GM19193 (cell line): ENCODE measurements around the gene ONECUT2.

Experiments used
- POLR2A ChIP-seq: IDR thresholded peaks from 4 replicates; pipeline ENCODE4 v1.6.1; 2011; ENCODE audit not compliant: insufficient read depth, insufficient read length; ENCODE audit errors: extremely low read depth

Gene ONECUT2

GRCh38 chr18:57469884-57470283, 34.7 kb downstream of the ONECUT2 start:
- no peak for TF ChIP-seq POLR2A

- no peak for TF ChIP-seq POLR2A
Observed at GRCh38 chr18:57475408-57475807, 40.2 kb downstream of the ONECUT2 start.

DNA sequence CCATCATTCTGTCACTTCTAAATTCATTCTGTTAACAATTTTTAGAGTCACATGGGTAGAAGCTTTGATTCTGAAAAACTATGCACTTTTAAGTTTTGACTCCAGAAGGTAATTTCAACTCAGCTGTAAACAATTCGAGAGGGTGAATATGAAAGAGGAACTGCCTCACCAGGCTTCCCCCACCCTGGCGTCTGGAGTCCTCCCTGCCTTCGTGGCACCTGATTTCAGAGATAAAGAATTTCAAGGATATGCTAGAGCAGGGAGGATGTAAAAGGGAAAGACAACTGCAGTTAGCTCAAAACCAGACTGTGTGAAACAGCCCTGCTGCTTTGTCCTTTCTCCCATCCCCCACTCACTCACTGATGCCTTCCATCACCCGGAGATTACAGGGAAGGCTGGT, 40.7 kb downstream of the ONECUT2 start:
- no peak for TF ChIP-seq POLR2A

- no peak for TF ChIP-seq POLR2A
Observed at GRCh38 chr18:57480733-57481132, 45.6 kb downstream of the ONECUT2 start.

GRCh38 chr18:57497372-57498294, 62.5 kb downstream of the ONECUT2 start:
- no peak for TF ChIP-seq POLR2A

DNA sequence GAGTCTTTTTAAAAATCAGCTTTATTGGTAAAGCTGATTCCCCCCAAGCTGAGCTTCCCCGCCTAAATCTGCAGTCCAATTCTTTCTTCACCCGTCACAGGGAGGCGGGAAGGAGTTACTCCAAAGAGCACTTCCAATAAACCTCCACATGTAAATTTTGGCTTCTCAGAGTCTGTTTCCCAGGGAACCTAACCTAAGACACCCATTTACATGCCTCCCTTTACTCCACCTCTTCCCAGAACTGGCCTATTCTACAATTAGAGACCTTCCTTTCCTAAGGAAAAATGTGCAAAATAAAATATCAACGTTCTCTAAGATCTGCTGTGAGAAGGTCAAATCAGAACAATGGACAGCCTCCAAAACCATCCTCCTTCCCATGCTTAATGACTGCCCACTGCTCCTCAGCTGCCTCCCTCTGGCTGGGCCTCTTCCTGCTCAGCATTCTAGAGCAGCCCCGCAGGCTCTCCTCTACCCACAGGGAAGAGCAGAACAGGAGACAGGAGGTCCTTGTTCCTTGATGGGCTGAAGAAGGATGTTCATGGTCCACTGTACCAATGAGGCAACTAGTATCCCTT, 63.6 kb downstream of the ONECUT2 start:
- no peak for TF ChIP-seq POLR2A

DNA sequence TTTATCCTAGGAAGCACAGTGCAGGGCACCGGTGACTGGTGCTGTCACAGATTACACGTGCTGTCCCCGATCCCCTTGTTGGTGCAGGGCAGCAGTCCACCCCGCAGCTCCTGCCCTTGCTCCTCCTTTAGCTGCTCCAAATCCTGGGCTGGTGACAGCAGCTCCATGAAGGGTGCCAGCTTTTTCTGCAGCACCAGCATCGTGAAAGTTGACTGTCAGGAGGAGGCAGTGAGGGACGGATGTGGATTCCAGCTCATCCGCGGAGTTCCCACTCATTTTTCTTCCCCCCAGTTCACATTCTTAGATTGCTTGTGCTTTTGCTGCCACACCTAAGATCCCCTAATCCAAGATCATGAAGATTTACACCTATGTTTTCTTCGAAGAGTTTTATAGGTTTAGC, 67.5 kb downstream of the ONECUT2 start:
- no peak for TF ChIP-seq POLR2A

GRCh38 chr18:57505231-57505630, 70.1 kb downstream of the ONECUT2 start:
- no peak for TF ChIP-seq POLR2A

GRCh38 chr18:57516056-57516455, 80.9 kb downstream of the ONECUT2 start:
- TF ChIP-seq POLR2A = no peak

- TF ChIP-seq POLR2A = no peak
Observed at GRCh38 chr18:57518533-57518932, 83.4 kb downstream of the ONECUT2 start.

- no peak for TF ChIP-seq POLR2A
Observed at GRCh38 chr18:57519668-57520424, 84.7 kb downstream of the ONECUT2 start.

DNA sequence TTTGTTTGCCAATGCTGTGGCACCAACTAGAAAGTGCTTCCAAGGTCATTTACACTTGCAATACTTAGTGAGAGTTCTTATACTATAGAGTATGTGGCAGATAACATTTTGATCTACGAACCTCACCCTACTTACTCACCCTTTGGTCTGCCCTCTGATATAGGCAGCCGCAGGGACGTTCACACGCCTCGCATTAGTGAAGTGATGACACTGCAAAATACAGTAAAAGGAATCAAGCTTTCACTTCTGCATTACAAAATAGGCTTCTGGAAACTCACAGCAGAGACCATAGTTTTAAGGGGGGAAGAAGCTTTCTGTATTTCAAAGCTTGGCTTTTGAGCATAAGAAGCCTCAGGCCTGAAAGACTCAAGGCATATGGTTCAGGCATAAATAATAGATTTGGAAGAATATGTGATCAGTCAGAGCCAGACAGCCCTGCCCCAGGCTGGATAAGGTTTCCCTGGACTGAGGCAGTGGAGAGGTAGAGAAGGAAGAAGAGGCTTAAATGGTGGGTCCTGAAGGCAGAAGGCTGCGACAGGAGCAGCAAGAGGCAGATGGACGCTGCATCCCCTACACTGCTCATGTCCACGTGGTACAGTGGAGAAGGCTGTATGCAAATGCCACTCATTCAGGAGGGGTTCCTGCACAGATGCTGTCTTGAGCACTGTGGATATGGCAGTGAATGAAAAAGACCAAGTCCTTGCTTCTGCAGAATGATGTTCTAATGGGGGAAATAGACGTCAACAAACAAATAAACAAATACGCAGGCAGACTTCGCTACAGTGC, 88.2 kb downstream of the ONECUT2 start:
- TF ChIP-seq POLR2A = no peak

- no peak for TF ChIP-seq POLR2A
Observed at GRCh38 chr18:57527556-57528229, 92.5 kb downstream of the ONECUT2 start.

DNA sequence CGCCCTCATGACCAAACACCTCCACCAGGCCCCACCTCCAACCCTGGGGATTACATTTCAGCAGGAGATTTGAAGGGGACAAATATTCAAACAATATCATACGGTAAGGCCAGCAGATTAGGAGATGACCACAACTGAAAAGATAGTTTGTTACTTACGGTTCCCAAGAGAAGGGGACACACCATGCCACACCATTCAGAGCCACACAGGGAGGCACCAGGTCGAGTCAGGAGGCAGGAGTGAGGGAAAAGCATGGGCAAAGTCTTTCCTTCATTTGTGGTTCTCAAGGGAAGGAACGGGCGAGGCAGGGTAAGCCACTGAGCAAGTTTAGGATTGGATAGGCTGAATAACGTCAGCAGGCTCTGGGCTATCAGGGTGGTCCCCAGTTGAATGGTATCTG, 94.0 kb downstream of the ONECUT2 start:
- no peak for TF ChIP-seq POLR2A
